Fibroblast of peridontal ligament (primary cell): ENCODE results near the gene XYLT1.
"Not testable (repeated sequence)": the region's sequence is repeated elsewhere in the genome, so short reads cannot be mapped to it uniquely, and the experiment has no call there.

ENCODE experiments used
- DNase-seq: peaks from one replicate; pipeline ENCODE4 v3.0.0-alpha.2; 2010; ENCODE audit errors: extremely low read depth

Gene XYLT1

DNA sequence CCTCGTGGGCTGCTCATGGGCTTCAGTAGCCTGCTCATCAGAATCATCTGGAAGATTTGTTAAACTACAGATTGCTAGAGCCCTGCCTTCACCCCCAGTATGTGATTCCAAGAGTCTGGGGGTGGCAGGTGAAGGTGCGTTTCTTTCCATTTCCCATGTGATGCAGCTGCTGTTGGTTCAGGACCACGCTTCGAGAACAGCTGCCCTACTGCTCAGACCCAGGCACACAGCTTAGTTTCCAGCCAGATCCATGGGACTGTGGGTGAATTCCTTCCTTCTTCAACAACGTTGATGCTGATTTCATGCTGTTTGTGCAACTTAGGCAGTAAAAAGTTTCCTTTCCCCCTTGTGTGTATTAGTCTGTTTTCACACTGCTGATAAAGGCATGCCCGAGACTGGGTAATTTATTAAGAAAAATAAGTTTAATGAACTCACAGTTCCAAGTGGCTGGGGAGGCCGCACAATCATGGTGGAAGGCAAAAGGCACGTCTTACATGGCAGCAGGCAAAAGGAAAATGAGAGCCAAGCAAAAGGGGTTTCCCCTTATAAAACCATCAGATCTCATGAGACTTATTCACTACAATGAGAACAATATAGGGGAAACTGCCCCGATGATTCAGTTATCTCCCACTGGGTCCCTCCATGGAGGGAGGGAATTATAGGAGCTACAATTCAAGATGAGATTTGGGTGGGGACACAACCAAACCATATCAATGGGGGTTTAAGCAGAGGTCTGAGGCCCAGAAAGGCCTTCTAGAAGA is 159.2 kb downstream of the XYLT1 start:
- DNase-seq, result no peak

DNA sequence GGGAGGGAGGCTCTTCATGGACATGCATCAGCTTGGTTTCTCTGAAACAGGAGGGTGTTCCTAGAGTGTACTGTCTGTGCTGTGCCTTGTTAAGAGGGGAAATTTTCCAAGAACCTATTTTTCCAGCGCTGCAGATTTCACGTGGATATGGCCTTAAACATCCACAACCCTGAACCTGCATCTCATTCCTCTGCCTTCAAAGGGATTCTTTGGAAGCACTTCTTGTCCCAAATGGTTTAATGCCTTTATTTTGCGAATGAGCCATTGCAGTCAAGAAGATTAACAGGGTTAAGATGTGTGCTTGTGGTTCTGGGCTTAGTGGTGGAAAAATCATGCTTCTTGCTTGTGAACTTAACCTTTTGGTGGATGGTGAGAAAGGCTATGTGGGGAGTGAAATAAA is 161.2 kb downstream of the XYLT1 start:
- DNase-seq, result no peak

- DNase-seq, result no peak
These were observed 162.6 kb downstream of the XYLT1 start for GRCh38 chr16:17308186-17308585.

DNA sequence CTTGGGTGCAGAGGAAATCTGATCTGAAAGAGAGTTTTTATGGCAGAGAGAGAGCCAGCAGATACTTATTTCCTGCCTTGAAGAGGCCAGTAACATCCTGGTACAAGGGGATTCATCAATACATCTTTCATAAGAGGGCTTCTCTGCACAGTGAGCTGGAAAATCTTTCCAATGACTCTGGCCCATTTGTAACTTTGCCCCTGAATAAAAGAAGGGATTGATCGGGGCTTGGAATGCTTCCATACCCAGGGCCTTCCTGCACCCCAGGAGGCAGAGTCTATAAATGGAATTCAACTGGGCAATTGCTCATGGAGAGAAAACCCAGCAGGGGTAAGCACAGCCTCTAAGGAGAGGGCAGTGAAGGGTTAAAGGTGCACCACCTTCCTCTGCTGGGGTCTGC is 163.3 kb downstream of the XYLT1 start:
- DNase-seq, result no peak

DNA sequence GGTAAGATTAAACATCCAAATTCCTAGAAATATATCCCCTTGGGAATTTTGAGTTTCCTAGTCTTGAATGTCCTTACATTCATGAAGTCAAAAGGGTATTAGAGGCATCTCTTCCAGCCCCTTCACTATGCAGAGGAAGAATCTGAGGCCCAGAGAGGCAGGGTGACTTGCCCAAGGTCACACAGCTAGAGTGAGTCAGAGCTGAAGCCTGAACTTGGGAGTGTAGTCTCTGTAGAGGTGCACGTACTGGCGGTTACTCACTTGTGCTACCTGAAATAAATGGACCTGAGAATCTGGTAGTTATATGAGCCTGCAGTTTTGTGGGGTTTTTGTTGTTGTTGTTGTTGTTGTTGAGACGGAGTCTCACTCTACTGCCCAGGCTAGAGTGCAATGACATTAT is 164.0 kb downstream of the XYLT1 start:
- DNase-seq, result no peak

- DNase-seq, result not testable (repeated sequence)
These were observed 164.5 kb downstream of the XYLT1 start for GRCh38 chr16:17306211-17306610.

DNA sequence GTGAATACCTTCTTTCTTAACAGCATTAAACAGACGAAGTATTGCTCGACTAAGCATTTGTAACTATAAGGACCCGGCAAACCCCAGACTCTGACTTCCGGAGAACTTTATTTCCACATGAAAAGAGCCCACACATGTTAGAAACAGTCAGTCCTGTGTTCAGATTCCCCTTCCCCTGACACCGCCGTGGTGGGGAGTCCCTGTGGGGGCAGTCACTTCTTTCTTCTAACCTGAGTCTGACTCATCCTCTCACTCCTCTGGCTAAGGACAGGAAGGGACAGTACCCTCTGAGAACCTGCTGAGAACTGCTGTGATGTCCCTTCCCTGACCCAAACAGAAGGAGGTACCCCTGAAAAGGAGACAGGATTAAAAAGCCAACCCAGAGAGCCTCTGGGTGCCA is 165.1 kb downstream of the XYLT1 start:
- DNase-seq, result no peak

GRCh38 chr16:17304491-17305119 is 166.2 kb downstream of the XYLT1 start:
- peak; percentile 52 for DNase-seq

DNA sequence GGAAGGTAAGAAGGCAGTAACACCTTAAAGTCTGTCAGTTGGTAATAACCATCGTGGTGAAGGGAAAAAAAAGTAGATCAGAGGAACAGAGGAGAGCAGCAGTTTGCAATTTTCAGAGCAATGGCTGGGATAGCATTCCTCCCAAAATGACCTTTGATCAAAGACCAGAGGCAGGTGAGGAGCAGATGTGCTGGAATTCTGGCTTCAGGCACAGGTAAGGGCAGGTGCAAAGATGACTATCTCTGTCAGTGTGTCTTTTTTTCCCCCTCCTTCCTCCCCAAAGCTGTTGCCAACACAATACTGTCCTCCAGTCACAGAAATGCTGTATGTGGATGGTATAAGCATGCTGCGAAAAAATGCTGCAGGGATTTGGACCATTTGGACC is 166.7 kb downstream of the XYLT1 start:
- no peak for DNase-seq

DNA sequence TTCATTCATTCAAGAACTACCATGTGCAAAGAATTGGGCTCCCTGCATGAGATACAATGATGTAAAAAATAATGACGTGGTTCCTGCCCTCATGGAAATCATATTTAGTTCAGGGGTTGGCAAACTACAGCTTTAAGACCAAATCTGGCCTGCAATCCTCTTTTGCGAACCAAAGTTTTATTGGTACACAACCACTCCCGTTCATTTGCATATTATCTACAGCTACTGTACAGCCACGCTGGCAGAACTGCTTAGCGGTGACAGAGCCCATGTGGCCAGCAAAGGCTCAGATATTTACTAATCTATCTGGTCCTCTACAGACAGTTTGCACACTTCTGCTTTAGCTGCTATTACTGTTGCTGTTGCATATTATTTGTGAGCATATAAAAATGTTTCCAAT is 167.7 kb downstream of the XYLT1 start:
- no peak for DNase-seq

- DNase-seq, result peak; percentile 37
These were observed 168.1 kb downstream of the XYLT1 start for GRCh38 chr16:17302620-17303019.

GRCh38 chr16:17302214-17302613 is 168.5 kb downstream of the XYLT1 start:
- DNase-seq, result no peak

- DNase-seq, result no peak
These were observed 169.1 kb downstream of the XYLT1 start for GRCh38 chr16:17301593-17302135.

DNA sequence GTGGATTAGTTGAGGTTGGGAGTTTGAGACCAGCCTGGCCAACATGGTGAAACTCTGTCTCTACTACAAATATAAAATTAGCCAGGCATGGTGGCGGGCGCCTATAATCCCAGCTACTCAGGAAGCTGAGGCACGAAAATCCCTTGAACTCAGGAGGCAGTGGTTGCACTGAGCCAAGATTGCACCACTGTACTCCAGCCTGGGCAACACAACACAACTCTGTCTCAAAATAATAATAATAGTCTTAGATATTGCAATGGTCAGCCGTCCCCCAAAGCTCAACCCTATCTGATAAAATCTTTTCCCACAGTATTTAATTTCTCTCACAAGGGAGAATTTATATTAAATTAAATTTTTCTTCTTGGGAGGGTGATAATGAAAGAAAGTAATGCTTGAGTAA is 169.6 kb downstream of the XYLT1 start:
- no peak for DNase-seq

DNA sequence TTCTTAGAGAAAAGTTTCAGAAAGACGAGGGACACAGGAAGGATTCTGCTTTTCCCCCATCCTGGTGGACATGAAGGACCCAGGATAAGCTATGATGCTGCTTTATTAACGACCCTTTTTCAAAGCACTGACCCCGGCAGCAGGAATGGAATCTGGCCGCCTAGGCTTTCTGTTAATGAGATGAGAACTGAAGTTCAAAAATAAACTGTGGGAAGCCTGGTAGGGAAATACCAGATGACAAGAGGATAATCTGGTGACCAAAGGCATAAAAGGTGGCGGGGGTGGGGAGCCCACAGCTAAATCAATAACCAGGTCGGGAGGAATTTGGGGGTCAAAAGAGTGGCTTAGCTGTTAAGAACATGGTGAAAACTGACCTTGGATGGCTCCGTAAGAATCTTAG is 171.0 kb downstream of the XYLT1 start:
- DNase-seq, result no peak

GRCh38 chr16:17298238-17298637 is 172.5 kb downstream of the XYLT1 start:
- DNase-seq, result no peak

- no peak for DNase-seq
These were observed 174.3 kb downstream of the XYLT1 start for GRCh38 chr16:17296431-17296830.

DNA sequence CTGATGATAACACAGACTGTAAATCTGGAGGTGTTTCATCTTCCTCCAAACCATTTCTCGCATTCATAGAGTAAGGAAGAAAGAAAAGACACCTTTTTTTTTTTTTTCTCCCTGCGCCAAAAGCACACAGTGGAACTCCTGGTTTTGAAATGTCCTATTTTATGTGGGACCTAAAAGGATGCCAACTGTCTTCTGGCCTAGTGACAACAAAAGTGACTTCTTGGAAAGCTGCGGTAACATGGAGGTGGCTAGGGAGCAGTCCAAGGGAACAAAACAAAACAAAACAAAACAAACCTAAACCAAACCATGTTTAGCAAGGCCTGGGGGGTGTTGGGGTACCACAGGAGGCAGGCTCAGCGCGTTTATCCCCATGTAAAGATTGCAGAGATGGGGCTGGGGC is 174.8 kb downstream of the XYLT1 start:
- DNase-seq, result no peak

DNA sequence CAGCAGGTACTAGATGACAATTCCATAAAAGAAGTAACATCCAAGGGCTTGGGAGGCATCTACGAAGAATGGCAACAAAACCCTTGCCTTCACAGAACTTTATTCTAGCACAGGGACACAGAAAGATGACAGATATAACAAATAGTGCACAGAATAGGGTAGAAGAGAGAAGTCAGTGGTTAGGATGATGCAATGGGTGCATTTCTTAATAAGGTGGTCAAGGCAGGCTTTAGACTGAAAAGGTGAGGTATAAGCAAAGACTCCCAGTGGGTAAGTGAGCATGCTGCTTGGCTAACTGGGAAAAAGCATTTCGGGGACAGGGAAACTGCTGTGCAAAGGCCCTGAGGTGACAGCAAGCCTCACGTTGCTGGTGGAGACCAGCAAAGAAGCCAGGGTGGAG is 175.9 kb downstream of the XYLT1 start:
- DNase-seq, result no peak

DNA sequence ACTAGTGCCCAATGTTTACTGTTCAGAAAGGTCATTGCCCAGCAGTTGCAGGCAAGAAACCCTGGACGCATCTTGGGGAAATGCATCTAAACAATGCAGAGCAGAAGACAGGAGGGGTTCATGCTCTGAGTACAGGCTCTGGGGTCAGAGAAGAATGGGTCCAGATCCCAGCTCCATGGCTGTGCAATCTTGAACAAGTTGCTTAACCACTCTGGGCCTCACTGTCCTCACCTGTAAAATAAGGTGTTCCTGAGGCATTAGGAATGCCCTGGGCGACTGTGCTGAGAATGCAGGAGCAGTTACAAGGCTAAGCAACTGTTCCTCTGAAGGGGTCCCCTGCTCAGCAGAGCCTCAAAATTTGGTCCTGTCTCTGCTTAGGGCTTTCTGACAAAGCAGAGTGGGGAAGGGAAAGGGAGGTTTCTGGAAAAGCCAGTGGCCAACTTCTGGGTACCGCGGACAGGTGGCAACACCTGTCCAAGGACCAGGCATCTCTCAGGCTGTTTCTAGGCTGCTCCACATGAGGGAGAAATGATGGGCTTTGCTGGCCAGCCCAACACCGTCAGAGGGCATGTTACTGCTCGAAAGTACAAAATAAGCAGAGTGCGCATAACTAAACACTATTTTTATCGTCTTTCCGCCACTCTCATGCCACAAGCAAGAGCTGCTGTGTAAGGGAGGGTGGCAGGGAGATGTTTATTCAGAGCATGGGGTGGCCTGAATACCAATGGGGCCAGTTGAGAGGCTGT is 176.8 kb downstream of the XYLT1 start:
- no peak for DNase-seq

GRCh38 chr16:17291289-17291688 is 179.5 kb downstream of the XYLT1 start:
- DNase-seq, result no peak
